Spleen (tissue), 11 donors: ENCODE results near the gene NCBP3. TPM values are rescaled to one million over a fixed set of nuclear protein-coding genes. Genes with fewer than 3 reads are reported as not detected.

Experiments
- DNase-seq: peaks from one replicate; pipeline ENCODE4 v3.0.0-alpha.2; 2020
- H3K27ac ChIP-seq, 8 donors: fragments of 200-600 bp; sonication (generic) in 7 of 8; 1 replicate in 4 of 8; 2 replicates in 4 of 8; pipeline versions ENCODE4 v1.5.0 to v1.8.0; 2016 to 2021; ENCODE audit warnings: inconsistent platforms in 4 of 8, mild to moderate bottlenecking in 4 of 8, moderate library complexity in 1 of 8
- H3K27me3 ChIP-seq, 7 donors: fragments of 200-600 bp; sonication (generic) in 6 of 7; replicated peaks in 1 of 7; 1 replicate in 4 of 7; 2 replicates in 3 of 7; pipeline versions ENCODE4 v1.5.0 to v1.8.0; 2016 to 2021; ENCODE audit warnings: inconsistent platforms in 3 of 7, mild to moderate bottlenecking in 1 of 7
- H3K36me3 ChIP-seq, 6 donors: fragments of 200-600 bp; sonication (generic) in 5 of 6; 1 replicate in 4 of 6; 2 replicates in 2 of 6; pipeline versions ENCODE4 v1.5.0 to v1.8.0; 2016 to 2021; ENCODE audit warnings: inconsistent platforms in 2 of 6
- H3K4me1 ChIP-seq, 6 donors: fragments of 200-600 bp; sonication (generic) in 5 of 6; 1 replicate in 3 of 6; 2 replicates in 3 of 6; pipeline versions ENCODE4 v1.5.0 to v1.8.0; 2016 to 2021; ENCODE audit warnings: inconsistent platforms in 3 of 6
- H3K4me3 ChIP-seq, 8 donors: fragments of 200-600 bp; sonication (generic) in 7 of 8; 1 replicate in 4 of 8; 2 replicates in 4 of 8; pipeline versions ENCODE4 v1.5.0 to v1.8.0; 2016 to 2021; ENCODE audit warnings: inconsistent platforms in 4 of 8, mild to moderate bottlenecking in 4 of 8, moderate library complexity in 2 of 8
- H3K9me3 ChIP-seq, 8 donors: fragments of 200-600 bp; sonication (generic) in 7 of 8; 1 replicate in 4 of 8; 2 replicates in 4 of 8; pipeline versions ENCODE4 v1.5.0 to v1.8.0; 2016 to 2021; ENCODE audit warnings: inconsistent platforms in 4 of 8
- POLR2A ChIP-seq, 3 donors: fragments of 450-650 bp; IDR thresholded peaks; one replicate each; pipeline ENCODE4 v1.5.1; 2017; ENCODE audit warnings: antibody characterized with exemption in 3 of 3, mild to moderate bottlenecking in 1 of 3
- POLR2AphosphoS5 ChIP-seq, 3 donors: sonication (generic); formaldehyde crosslinking; IDR thresholded peaks; one replicate each; pipeline ENCODE4 v1.5.1; 2017; ENCODE audit warnings: antibody characterized with exemption in 3 of 3
- WGBS, 5 donors: extraction: QIAGEN DNeasy Blood & Tissue Kit in 3 of 5; methylation state at CpG; one replicate each; pipeline versions ENCODE4 v1.1.5 to v1.1.7; 2013 to 2018; 5-methylcytosine and 5-hydroxymethylcytosine counted together
- intact Hi-C: fragments of 100-400 bp; cut with DNase I; formaldehyde crosslinking; loops from one replicate; pipeline ENCODE4 v1.15.0; 2023; ENCODE audit warnings: low total_unique reads
- polyA plus RNA-seq, 3 donors: library from polyadenylated mRNA; stranded (reverse); fragments of 200-250 nt; gene quantifications; one replicate each; pipeline ENCODE4 v1.2.1, GENCODE V29; 2013
- total RNA-seq, 7 donors: library from RNA; depleted of rRNA in 3 of 7; stranded (reverse); fragments of >200 nt in 3 of 7; fragmentation: NEBNext Ultra II Directional in 4 of 7; extraction: Animal tissue kit (Norgen Biotek cat#: 25700) in 4 of 7; gene quantifications; one replicate each; pipeline versions ENCODE4 v1.1.0 to v1.2.1, GENCODE V29; 2016 to 2021
- TF ChIP-seq, protein P1 (sequence below), 11 experiments: fragments of 200-600 bp in 7 of 11; fragments of 450-650 bp in 4 of 11; sonication (generic) in 4 of 11; IDR thresholded peaks in 8 of 11; conservative IDR thresholded peaks in 3 of 11; 1 replicate in 7 of 11; 2 replicates in 4 of 11; pipeline versions ENCODE4 v1.4.0 to v1.8.0; 2016 to 2021; ENCODE audit warnings: antibody characterized with exemption in 11 of 11, inconsistent platforms in 4 of 11, mild to moderate bottlenecking in 1 of 11
- donor health status: healthy with polysubstance abuse.
- donor health status: DM: no; HTN: no; CAD: no; lungs with moderate emphysema.
- donor health status: DM: no; HTN: no; CAD: no.
- donor health status: Bipolar disorder and iron deficiency.
- donor health status: healthy.
- donor health status: DM: no; HTN: no; CAD: no.
- donor health status: DM: yes; HTN: yes; CAD: no.

Gene NCBP3
- total and polyA plus RNA-seq, 10 donors: 13.0 to 43.9 (median 32.6) TPM

DNA sequence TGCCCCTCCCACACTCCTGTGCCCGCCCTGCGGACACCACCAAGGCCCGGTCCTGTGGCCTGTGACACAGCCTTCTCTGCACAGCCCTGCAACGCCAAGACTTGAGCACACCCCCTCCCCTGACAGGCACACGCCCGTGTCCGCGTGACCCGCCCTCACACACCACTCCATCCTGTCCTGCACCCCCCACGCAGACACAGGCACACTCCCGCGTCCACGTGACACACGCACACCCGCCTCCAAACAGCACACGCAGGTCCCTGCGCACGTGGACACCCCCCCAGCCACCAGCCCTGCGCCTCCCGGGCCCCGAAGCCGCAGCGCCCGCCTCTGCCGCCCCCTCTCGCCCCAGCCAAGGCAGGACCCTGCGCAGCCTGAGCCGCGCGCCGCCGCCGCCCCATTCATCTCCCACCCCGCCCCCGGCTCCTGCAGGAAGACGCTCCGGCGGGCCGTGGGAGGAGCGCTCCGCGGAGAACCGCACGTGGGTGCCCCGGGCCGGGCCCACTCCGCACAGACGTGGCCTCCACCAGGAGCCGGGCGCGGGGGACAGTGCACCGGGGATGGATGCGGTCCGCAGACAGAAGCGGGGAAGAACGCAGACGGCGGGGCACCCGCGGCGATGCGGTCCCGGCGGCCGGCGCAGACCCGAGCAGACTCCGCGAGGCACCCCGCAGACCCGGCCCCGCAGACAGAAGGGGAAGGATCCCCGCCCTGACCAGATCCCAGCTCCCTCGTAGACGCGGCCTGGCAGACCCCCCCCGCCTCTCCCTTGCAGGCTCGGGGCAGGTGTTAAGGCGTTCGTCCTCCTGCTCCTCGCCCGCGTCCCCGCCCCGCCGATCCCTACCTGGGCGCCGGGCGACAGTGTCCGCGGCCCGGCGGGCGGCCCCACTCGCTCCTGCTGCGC, 46.3 kb upstream of the NCBP3 start:
- DNase-seq: peak; percentile 95
- Histone ChIP-seq H3K9me3 (no peaks in the 10 kb centered on the region), H3K4me1 (peaks cover 25 to 88% (median 57%) of the 10 kb centered on the region in 6 donors), H3K27ac (peak overlapping the region; percentile 38 to 95 (median 72)), H3K4me3 (peak overlapping the region; percentile 74 to 98 (median 88)), H3K36me3 (peaks cover 0 to 13% (median 0%) of the 10 kb centered on the region in 6 donors), H3K27me3 (no peaks in the 10 kb centered on the region)
- intact Hi-C loops: no loop called here
- WGBS, 5 donors: 0 to 1% (median 1%) methylated on average over 14 to 96 of the region's 96 CpGs
- TF ChIP-seq POLR2AphosphoS5 (IDR thresholded peaks at IDR 0.05) (peak; percentile 64 to 82 (median 76)), POLR2A (IDR thresholded peaks at IDR 0.05) (no peak)
- TF ChIP-seq, protein P1, sequence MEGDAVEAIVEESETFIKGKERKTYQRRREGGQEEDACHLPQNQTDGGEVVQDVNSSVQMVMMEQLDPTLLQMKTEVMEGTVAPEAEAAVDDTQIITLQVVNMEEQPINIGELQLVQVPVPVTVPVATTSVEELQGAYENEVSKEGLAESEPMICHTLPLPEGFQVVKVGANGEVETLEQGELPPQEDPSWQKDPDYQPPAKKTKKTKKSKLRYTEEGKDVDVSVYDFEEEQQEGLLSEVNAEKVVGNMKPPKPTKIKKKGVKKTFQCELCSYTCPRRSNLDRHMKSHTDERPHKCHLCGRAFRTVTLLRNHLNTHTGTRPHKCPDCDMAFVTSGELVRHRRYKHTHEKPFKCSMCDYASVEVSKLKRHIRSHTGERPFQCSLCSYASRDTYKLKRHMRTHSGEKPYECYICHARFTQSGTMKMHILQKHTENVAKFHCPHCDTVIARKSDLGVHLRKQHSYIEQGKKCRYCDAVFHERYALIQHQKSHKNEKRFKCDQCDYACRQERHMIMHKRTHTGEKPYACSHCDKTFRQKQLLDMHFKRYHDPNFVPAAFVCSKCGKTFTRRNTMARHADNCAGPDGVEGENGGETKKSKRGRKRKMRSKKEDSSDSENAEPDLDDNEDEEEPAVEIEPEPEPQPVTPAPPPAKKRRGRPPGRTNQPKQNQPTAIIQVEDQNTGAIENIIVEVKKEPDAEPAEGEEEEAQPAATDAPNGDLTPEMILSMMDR (IDR thresholded peaks at IDR 0.05 in 8 of 11, conservative IDR thresholded peaks at IDR 0.05 in 3 of 11): peak in 2 of 11 experiments; percentile 11 to 17

DNA sequence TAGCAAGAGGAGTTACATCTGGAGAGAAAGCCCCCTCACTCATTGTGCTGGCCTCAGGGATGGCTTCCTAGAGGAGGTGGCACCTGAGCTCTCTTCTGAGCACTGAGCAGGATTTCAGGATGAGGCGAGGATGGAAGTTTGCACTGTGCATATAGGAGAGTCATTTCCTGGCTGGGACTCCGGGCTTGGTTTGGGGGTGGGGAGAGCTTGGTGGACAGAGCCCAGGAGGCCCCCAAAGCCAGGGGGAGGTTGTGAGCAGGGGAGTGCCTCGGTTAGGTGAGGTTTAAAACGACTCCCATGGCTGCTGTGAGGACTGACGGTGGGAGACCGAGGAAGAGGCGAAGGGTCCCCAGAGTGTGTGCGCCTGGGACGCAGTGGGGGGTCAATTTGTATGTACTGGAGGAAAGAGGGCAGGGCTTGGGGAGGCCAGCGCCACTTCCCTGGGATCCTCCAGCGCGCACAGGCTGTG, 45.6 kb upstream of the NCBP3 start:
- peak overlapping the region in 4 of 8 donors; percentile 91 to 95 (median 92) for H3K27ac ChIP-seq
- H3K4me1 ChIP-seq: peaks cover 32 to 95% (median 64%) of the 10 kb centered on the region in 6 donors
- no peaks in the 10 kb centered on the region for H3K27me3 ChIP-seq
- peaks cover 0 to 6% (median 0%) of the 10 kb centered on the region in 6 donors for H3K36me3 ChIP-seq
- H3K9me3 ChIP-seq: no peaks in the 10 kb centered on the region
- 39 to 52% (median 46%) methylated on average over 12 of the region's 12 CpGs for WGBS, 5 donors
- intact Hi-C loops: no loop called here
- peak overlapping the region; percentile 74 to 98 (median 88) for H3K4me3 ChIP-seq
- DNase-seq: no peak
- TF ChIP-seq POLR2AphosphoS5 (IDR thresholded peaks at IDR 0.05) (no peak), POLR2A (IDR thresholded peaks at IDR 0.05) (no peak)
- TF ChIP-seq, protein P1 (IDR thresholded peaks at IDR 0.05 in 8 of 11, conservative IDR thresholded peaks at IDR 0.05 in 3 of 11): no peak

DNA sequence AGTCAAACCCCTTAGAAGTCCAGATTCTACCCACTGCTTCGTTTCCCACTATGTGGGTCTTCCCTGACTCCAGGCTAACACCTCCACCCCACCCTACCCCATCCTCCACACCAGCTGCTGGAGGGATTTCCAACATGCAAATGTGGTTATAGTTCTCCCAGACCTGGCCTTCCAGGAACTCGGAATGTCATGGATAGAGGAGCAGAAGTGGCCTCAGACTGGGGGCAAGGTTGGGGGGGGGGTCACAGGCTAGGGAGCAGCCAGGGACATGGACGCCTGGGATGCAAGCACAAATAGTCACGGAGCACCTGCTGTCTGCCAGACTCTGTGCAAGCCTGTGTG, 44.8 kb upstream of the NCBP3 start:
- Histone ChIP-seq H3K9me3 (no peaks in the 10 kb centered on the region), H3K4me3 (no peak overlapping the region), H3K27ac (no peak overlapping the region), H3K36me3 (no peaks in the 10 kb centered on the region), H3K27me3 (no peaks in the 10 kb centered on the region), H3K4me1 (peaks cover 33 to 97% (median 71%) of the 10 kb centered on the region in 6 donors)
- WGBS, 5 donors: 78 to 88% (median 84%) methylated on average over 4 of the region's 4 CpGs
- intact Hi-C loops: no loop called here
- TF ChIP-seq POLR2AphosphoS5 (IDR thresholded peaks at IDR 0.05) (no peak), POLR2A (IDR thresholded peaks at IDR 0.05) (no peak)
- TF ChIP-seq, protein P1 (IDR thresholded peaks at IDR 0.05 in 8 of 11, conservative IDR thresholded peaks at IDR 0.05 in 3 of 11): no peak
- no peak for DNase-seq
